IPS DF 6.9 (cell line): ENCODE results near the gene ACSL6.

ENCODE experiments used
- DNase-seq: peaks from one replicate; pipeline ENCODE4 v3.0.0-alpha.2; 2013; ENCODE audit warnings: low read depth, low spot score
- H3K27ac ChIP-seq: one replicate; pipeline ENCODE4 v1.5.1; 2013; ENCODE audit warnings: low read length, control low read depth
- H3K27me3 ChIP-seq: 2 replicates; pipeline ENCODE4 v1.6.1; 2013; ENCODE audit warnings: mild to moderate bottlenecking, low read length; ENCODE audit not compliant: control insufficient read depth, insufficient read depth
- H3K36me3 ChIP-seq: 2 replicates; pipeline ENCODE4 v1.6.1; 2013; ENCODE audit warnings: low read length; ENCODE audit not compliant: control insufficient read depth, insufficient read depth
- H3K4me1 ChIP-seq: 2 replicates; pipeline ENCODE4 v1.6.1; 2013; ENCODE audit warnings: low read length; ENCODE audit not compliant: control insufficient read depth, insufficient read depth
- H3K4me3 ChIP-seq: 2 replicates; pipeline ENCODE4 v1.5.1; 2013; ENCODE audit warnings: mild to moderate bottlenecking, low read length
- H3K9me3 ChIP-seq: 2 replicates; pipeline ENCODE4 v1.6.1; 2013; ENCODE audit warnings: low read length, inconsistent platforms; ENCODE audit not compliant: control insufficient read depth, insufficient read depth
- WGBS: extraction: QIAGEN DNeasy Blood & Tissue Kit; methylation state at CpG from one replicate; pipeline ENCODE4 v1.1.7; 2013; ENCODE audit warnings: mixed read lengths, missing lambda C conversion rate; ENCODE audit not compliant: insufficient read length, insufficient coverage; 5-methylcytosine and 5-hydroxymethylcytosine counted together

The ACSL6 gene

DNA sequence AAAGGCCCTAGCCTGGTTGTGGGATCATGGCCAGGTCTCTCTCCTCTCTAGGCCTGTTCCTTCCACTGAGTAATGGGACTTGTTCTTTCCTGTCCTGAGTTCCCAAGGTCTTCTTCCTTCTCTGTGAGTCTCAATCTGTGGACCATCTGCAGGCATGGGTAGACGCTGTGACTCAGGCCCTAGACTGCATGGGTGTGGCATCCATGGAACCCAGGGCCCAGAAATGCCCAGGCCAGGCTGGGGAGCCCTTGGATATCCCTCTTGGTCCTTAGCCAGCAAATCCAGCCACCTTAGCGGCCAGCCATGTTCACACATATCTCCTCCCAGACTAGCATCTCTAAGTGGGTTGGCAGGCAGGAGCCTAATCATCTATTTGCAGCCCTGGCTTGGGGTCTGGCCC, 2.3 kb upstream of the ACSL6 start:
- no peak overlapping the region for H3K4me3 ChIP-seq
- H3K27ac ChIP-seq, result no peak overlapping the region
- WGBS, result no CpG with 5 or more reads among the region's 2 CpGs
- H3K36me3 ChIP-seq, result no peaks in the 10 kb centered on the region
- no peak for DNase-seq
- H3K27me3 ChIP-seq, result peaks cover 7% of the 10 kb centered on the region; the same call in 1 of the 2 replicates
- H3K9me3 ChIP-seq, result no peaks in the 10 kb centered on the region
- peaks cover 5% of the 10 kb centered on the region; the same call in 1 of the 2 replicates for H3K4me1 ChIP-seq

DNA sequence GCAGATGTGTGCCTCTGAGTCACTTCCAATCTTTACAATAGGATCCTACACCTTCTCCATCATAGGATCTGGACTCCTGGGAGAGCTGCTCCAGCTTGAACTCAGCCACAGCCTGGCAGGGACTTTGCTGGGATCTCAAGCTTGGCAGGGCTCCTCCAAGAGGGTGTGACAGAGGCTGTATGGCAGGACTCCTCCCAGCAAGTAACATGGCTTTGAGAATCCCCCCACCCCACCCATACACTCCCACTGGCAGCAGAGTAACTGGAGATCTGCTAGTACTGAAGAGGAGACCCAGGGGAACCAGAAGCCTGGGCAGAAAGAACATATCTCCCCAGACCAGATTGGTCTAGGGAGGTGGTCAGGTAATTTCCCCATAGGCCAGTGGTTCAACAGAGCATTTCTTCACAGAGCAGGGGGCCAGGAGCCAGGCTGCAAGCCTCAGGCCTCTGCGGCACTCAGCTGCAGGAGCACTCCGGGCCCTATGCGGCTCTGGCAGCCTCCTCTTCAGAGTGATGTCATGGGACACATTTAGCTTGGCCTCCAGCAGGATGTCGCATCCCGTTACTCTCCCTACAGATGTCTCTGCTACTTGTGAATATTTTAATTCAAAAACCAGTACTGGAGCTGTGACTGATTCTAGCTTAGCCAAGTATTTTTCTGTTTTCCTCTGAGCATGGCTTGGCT, 1.7 kb upstream of the ACSL6 start:
- Histone ChIP-seq H3K4me1 (peaks cover 5% of the 10 kb centered on the region; the same call in 1 of the 2 replicates), H3K36me3 (no peaks in the 10 kb centered on the region), H3K27me3 (peaks cover 7% of the 10 kb centered on the region; the same call in 1 of the 2 replicates), H3K4me3 (no peak overlapping the region), H3K27ac (no peak overlapping the region), H3K9me3 (no peaks in the 10 kb centered on the region)
- DNase-seq, result no peak
- no CpG with 5 or more reads among the region's 5 CpGs for WGBS

DNA sequence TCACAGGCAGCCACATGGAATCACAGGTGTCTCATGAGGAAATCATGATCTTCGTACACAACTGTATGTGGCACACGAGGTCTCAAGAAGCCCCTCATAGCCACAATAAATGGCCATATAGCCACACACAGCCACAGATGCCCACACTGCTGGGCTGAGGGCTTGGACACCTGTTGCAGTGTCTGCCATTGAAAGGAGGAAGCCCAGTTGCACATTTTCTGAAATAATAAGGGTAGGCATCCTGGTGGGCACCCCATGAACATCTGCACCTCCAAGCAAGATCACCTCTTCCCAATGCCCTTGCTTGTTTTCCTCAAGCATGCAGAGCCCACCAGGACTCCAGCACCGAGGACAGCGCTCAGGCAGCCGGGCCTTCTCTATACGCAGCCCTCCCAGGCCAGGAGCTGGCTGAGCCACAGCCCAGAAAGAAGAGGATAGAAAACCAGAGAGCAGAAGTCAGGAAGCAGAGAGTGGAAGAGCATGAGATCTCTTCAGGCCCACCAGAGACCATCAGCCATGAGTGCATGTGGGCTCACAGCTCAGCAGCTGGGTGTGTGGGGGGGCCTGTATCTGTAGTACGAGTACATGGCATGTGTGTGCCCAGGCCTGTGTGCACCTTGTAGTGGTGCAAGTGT, 1.0 kb upstream of the ACSL6 start:
- H3K4me3 ChIP-seq, result no peak overlapping the region
- no peak overlapping the region for H3K27ac ChIP-seq

GRCh38 chr5:132010989-132011621, 353 bp downstream of the ACSL6 start:
- DNase-seq, result no peak
- Histone ChIP-seq H3K9me3 (no peaks in the 10 kb centered on the region), H3K27ac (no peak overlapping the region), H3K4me1 (peaks cover 5% of the 10 kb centered on the region; the same call in 1 of the 2 replicates), H3K36me3 (no peaks in the 10 kb centered on the region), H3K4me3 (peak overlapping the region; percentile 43; the same call in 1 of the 2 replicates), H3K27me3 (peaks cover 7% of the 10 kb centered on the region; the same call in 1 of the 2 replicates)
- no CpG with 5 or more reads among the region's 46 CpGs for WGBS

More for the DNA sequence above, 1.0 kb upstream of the ACSL6 start:
- H3K36me3 ChIP-seq, result no peaks in the 10 kb centered on the region
- DNase-seq, result no peak
- peaks cover 7% of the 10 kb centered on the region; the same call in 1 of the 2 replicates for H3K27me3 ChIP-seq
- peaks cover 5% of the 10 kb centered on the region; the same call in 1 of the 2 replicates for H3K4me1 ChIP-seq
- WGBS, result no CpG with 5 or more reads among the region's 7 CpGs
- H3K9me3 ChIP-seq, result no peaks in the 10 kb centered on the region

GRCh38 chr5:132010645-132010988, 841 bp downstream of the ACSL6 start:
- DNase-seq, result no peak
- H3K27me3 ChIP-seq, result peaks cover 7% of the 10 kb centered on the region; the same call in 1 of the 2 replicates
- H3K36me3 ChIP-seq, result no peaks in the 10 kb centered on the region
- H3K4me1 ChIP-seq, result peaks cover 5% of the 10 kb centered on the region; the same call in 1 of the 2 replicates
- peak overlapping the region; percentile 43; the same call in 1 of the 2 replicates for H3K4me3 ChIP-seq
- no CpG with 5 or more reads among the region's 6 CpGs for WGBS
- no peak overlapping the region for H3K27ac ChIP-seq
- H3K9me3 ChIP-seq, result no peaks in the 10 kb centered on the region

DNA sequence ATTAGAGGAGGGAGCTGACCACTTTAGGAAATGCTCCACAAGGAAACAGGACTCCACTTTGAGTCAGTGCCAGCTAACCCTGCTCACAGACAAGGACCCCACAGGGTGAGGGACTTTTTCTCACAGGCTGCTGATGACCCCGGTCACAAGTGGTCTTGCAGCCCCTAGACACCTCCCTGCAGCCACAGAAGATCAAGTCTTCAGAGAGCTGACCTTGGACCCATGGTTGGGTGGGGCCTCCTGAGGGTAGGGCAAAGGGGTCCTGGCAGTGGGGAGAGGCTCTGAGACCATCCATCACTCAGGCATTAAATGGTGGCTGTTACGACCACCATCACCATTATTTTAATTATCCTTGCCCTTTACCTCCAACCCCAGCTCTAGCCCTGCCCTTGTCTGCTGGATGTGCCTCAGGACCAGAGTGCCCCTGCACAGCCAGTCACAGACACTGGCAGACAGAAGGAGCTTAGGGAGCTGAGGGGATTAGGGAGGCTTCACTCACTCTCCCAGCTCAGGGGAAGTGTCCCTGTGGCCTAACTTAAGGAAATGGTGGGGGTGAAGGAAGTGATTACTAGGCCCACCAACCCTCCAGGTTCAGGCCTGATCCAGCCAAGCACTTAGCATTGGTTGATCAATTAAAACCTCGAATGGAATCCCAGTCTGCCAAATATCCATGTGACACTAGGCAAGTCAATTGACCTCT, 1.6 kb downstream of the ACSL6 start:
- no peak for DNase-seq
- Histone ChIP-seq H3K27me3 (peaks cover 7% of the 10 kb centered on the region; the same call in 1 of the 2 replicates), H3K9me3 (no peaks in the 10 kb centered on the region), H3K36me3 (no peaks in the 10 kb centered on the region), H3K27ac (no peak overlapping the region), H3K4me3 (no peak overlapping the region), H3K4me1 (peaks cover 5% of the 10 kb centered on the region; the same call in 1 of the 2 replicates)
- no CpG with 5 or more reads among the region's 3 CpGs for WGBS

- Histone ChIP-seq H3K9me3 (no peaks in the 10 kb centered on the region), H3K4me1 (peaks cover 5% of the 10 kb centered on the region; the same call in 1 of the 2 replicates), H3K27me3 (peaks cover 7% of the 10 kb centered on the region; the same call in 1 of the 2 replicates), H3K36me3 (no peaks in the 10 kb centered on the region), H3K27ac (no peak overlapping the region), H3K4me3 (no peak overlapping the region)
- no peak for DNase-seq
- WGBS, result no CpG with 5 or more reads among the region's 5 CpGs
Measured at GRCh38 chr5:132008961-132009680, 2.3 kb downstream of the ACSL6 start.

GRCh38 chr5:132008163-132008473, 3.3 kb downstream of the ACSL6 start:
- Histone ChIP-seq H3K27ac (no peak overlapping the region), H3K27me3 (peaks cover 7% of the 10 kb centered on the region; the same call in 1 of the 2 replicates), H3K4me1 (peaks cover 7% of the 10 kb centered on the region), H3K9me3 (no peaks in the 10 kb centered on the region), H3K36me3 (no peaks in the 10 kb centered on the region), H3K4me3 (no peak overlapping the region)
- no peak for DNase-seq
- no CpG with 5 or more reads among the region's 2 CpGs for WGBS

GRCh38 chr5:132007399-132008162, 3.9 kb downstream of the ACSL6 start:
- WGBS, result no CpG with 5 or more reads among the region's 2 CpGs
- Histone ChIP-seq H3K9me3 (no peaks in the 10 kb centered on the region), H3K36me3 (no peaks in the 10 kb centered on the region), H3K27me3 (peaks cover 7% of the 10 kb centered on the region; the same call in 1 of the 2 replicates), H3K27ac (no peak overlapping the region), H3K4me1 (peaks cover 9% of the 10 kb centered on the region), H3K4me3 (no peak overlapping the region)
- DNase-seq, result peak; percentile 82
